Stimulated activated CD4-positive, alpha-beta T cell treated with anti-CD3 and anti-CD28 coated beads, Interleukin-1b, Interleukin-23, amount 100 ng/mL, for 1 hour (primary cell): ENCODE data around the gene LRRC9.
"Not testable (repeated sequence)": the region's sequence is repeated elsewhere in the genome, so short reads cannot be mapped to it uniquely, and the experiment has no call there.

Experiments
- DNase-seq, 2 donors: peaks; one replicate each; pipeline ENCODE4 v3.0.0-alpha.2; 2020; ENCODE audit warnings: low read depth in 2 of 2

LRRC9 gene

GRCh38 chr14:59919570-59920377 is at the start of gene LRRC9:
Gene LRRC9 (plus strand): TSS chr14:59920144.
- DNase-seq: no peak

GRCh38 chr14:59870277-59871165 is 49.4 kb upstream of the LRRC9 start, which contains the start of gene RTN1:
Gene RTN1 (minus strand): TSS chr14:59870776. CDS start chr14:59870630, 146 bp downstream.
- no peak for DNase-seq

GRCh38 chr14:59871166-59871495 is 48.8 kb upstream of the LRRC9 start:
- DNase-seq: no peak

GRCh38 chr14:59882957-59883356 is 37.0 kb upstream of the LRRC9 start:
- DNase-seq: no peak

GRCh38 chr14:59890676-59891075 is 29.3 kb upstream of the LRRC9 start:
- no peak for DNase-seq

- DNase-seq: no peak
Measured at GRCh38 chr14:59895721-59896120, 24.2 kb upstream of the LRRC9 start.

GRCh38 chr14:59897757-59898383 is 22.1 kb upstream of the LRRC9 start:
- no peak for DNase-seq

- DNase-seq: no peak
Measured at GRCh38 chr14:59900556-59900955, 19.4 kb upstream of the LRRC9 start.

- DNase-seq: no peak
Measured at GRCh38 chr14:59904184-59904583, 15.8 kb upstream of the LRRC9 start.

GRCh38 chr14:59905188-59905587 is 14.8 kb upstream of the LRRC9 start:
- no peak for DNase-seq

- DNase-seq: no peak
Measured at GRCh38 chr14:59912443-59912842, 7.5 kb upstream of the LRRC9 start.

GRCh38 chr14:59913187-59913586 is 6.8 kb upstream of the LRRC9 start:
- no peak for DNase-seq

GRCh38 chr14:59918824-59919569 is 947 bp upstream of the LRRC9 start:
- DNase-seq: no peak

- no peak for DNase-seq
Measured at GRCh38 chr14:59920378-59920683, 387 bp downstream of the LRRC9 start.

- DNase-seq: no peak
Measured at GRCh38 chr14:59925797-59926196, 5.9 kb downstream of the LRRC9 start.

- no peak for DNase-seq
Measured at GRCh38 chr14:59926534-59926933, 6.6 kb downstream of the LRRC9 start.

GRCh38 chr14:59931237-59931636 is 11.3 kb downstream of the LRRC9 start:
- no peak for DNase-seq

GRCh38 chr14:59936145-59936544 is 16.2 kb downstream of the LRRC9 start:
- no peak for DNase-seq

- DNase-seq: no peak
Measured at GRCh38 chr14:59939828-59940227, 19.9 kb downstream of the LRRC9 start.

- not testable (repeated sequence) for DNase-seq
Measured at GRCh38 chr14:59942296-59942862, 22.4 kb downstream of the LRRC9 start.

- DNase-seq: no peak
Measured at GRCh38 chr14:59944909-59945308, 25.0 kb downstream of the LRRC9 start.
